T-helper 2 cell treated with Interferon-gamma antibody and Interleukin-4, amounts not matched to agents 100 ng/mL and 5 ng/mL, for 36 hours (primary cell): Measurements from ENCODE around the gene AATF. TPM values are rescaled to one million over a fixed set of nuclear protein-coding genes. Genes with fewer than 3 reads are reported as not detected.
"Not testable (repeated sequence)": the region's sequence is repeated elsewhere in the genome, so short reads cannot be mapped to it uniquely, and the experiment has no call there.

Experiments used
- intact Hi-C: fragments of 100-400 bp; cut with micrococcal nuclease; formaldehyde crosslinking; loops from one replicate; pipeline ENCODE4 v1.15.1; 2023
- total RNA-seq: library from RNA; stranded (reverse); gene quantifications from 2 replicates; pipeline ENCODE4 v1.2.3, GENCODE V29; 2022

Gene AATF
- total RNA-seq, 1 donor from 2014 or later, result 73.9 TPM

DNA sequence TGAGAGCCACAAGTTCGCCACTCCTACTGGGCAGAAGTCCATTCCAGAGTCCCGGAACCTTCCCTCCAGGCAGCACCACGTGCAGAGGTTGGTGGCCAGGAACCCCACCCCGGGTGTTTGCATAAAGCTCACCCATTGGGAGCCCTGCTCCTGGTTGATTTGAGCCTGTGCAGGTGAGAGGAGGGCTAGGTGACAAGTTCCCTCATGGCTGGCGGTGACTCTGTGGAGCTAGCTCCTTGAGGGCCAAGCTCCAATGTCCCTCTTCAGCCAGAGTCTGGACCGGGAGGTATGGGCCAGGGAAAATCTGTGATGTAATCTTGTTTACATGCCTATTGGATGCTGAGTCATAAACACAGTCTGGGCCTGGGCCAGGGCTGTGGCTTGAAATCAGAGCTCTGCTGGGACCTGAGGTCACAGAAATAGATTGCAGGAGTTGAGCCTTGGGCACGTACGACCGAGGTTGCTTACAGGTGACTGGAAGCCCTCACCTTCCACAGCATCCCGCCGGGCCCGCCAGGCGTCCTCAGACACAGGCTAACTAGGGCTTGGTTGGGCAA, 118.9 kb downstream of the AATF start:
- intact Hi-C loops, result no loop called here

DNA sequence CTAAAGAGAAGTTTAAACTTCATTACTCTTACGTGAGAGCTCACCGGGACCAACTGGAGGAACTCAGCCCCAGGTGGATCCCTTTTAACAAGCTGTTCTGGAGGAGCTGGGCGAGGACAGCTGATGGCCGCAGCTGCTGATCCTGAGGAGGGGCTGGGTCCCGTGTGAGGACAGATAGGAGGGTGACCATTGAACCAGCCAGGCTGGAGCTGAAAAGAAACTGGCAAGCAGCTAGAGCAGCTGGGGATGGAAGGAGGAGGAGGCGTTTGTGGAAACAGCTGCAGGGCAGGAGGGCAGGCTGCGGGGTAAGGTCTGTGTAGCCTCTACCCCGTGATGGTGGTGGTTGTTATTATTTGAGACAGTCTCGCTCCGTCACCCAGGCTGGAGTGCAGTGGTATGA, 119.5 kb downstream of the AATF start:
- intact Hi-C loops, result no loop called here

DNA sequence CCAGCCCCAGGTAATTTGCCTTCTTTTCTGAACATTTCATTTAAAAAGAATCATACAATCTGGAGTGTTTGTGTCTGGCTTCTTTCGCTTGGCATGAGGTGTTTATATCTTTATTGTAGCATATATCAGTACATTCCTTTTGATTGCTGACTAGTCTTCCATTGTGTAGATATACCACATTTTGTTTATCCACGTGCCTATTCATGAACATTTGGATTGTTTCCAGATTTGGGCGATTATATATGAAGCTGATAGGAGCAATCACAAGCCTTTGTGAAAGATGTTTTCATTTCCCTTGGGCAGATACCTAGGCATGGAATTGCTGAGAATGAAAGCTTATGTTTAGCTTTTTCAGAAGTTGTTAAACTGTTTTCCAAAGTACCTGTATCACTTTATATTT, 120.3 kb downstream of the AATF start:
- intact Hi-C loops, result no loop called here

DNA sequence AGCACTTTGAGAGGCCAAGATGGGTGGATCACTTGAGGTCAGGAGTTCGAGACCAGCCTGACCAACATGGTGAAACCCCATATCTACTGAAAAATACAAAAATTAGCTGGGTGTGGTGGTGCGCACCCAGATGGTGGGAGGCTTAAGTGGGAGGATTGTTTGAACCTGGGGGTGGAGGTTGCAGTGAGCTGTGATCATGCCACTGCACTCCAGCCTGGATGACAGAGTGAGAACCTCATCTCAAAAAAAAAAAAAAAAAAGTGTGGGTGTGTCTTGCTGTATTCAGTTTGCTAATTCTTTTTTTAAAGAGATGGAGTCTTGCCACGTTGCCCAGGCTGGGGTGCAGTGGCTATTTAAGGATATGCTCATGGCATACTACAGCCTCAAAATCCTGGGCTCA, 124.7 kb downstream of the AATF start:
- intact Hi-C loops, result not testable (repeated sequence)

GRCh38 chr17:37079065-37079708, 130.4 kb downstream of the AATF start:
- intact Hi-C loops, result no loop called here

DNA sequence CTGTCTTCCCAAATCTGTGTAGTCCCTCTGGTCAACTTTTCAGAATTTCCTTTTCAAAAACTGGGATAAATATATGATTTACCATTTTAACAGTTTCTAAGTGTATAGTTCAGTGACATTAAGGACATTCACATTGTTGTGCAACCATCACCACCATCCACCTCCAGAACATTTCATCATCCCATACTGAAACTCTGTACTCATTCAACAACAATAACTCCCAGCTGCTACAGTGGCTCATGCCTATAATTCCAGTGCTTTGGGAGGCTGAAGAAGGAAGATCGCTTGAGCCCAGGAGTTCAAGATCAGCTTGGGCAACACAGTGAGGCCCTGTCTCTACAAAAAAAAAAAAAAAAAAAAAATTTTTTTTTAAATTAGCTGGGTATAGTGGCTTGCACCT, 131.0 kb downstream of the AATF start:
- intact Hi-C loops, result no loop called here

- intact Hi-C loops, result no loop called here
Measured at GRCh38 chr17:37081287-37081686, 132.5 kb downstream of the AATF start.

- intact Hi-C loops, result no loop called here
Measured at GRCh38 chr17:37082311-37082860, 133.6 kb downstream of the AATF start.

- intact Hi-C loops, result no loop called here
Measured at GRCh38 chr17:37082985-37083384, 134.2 kb downstream of the AATF start.

DNA sequence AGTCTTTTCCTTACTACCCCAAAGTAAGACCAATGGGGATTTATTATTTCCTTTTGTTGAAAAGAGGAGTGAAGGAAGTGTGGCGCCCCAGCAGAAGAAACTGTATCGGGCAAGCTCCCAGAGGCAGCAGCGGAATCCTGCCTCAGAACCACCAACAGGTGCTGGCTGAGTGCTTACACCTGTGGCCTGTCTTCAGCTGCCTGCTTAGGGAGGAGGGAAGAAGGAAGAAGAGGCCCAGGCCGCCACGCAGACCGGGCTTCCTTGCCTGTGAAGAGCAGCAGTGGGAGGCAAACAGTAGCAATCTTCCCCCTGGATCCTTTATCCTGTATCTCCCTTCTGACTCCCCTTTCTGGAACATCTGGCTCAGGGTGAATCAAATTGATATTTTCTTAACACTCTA, 134.7 kb downstream of the AATF start:
- intact Hi-C loops, result no loop called here

- intact Hi-C loops, result no loop called here
Measured at GRCh38 chr17:37084372-37084771, 135.6 kb downstream of the AATF start.

DNA sequence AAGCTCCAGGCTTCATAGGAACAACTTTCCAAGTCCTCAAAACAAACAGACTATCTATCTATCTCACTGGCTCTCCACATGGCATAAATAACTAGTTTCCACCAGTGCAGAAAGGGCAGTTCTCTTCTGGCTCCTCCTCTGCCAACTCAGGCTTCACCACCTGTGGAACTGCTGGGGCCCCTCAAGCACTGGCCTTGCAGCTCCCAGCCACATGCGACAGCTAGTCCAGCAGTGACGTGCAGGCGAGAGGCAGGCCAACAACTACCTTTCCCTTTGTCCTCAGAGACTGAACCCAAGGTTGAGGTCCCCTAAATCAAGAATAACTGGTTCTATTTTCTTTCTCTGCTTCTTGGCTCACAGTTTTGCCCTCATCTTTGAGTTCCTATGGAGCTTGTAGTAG, 137.6 kb downstream of the AATF start:
- intact Hi-C loops, result no loop called here

DNA sequence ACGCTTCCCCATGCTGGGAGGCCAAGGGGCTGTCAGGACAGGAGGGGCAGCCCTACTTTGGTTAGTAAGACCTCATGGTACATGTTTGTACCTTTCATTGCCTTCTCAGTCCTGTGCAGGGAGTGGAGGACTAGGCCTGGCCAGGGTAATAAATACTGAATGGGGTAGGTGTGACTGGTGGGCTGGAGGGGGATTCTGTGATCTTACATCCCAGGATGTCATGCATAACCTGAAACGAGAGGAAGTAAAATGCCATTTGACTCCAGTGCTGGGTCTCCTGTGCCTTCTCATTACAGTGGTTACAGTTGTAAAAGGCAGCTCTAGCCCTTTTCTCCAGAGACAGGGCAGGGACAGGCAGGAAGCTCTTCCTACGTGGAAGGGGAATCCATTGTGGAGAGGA, 138.2 kb downstream of the AATF start:
- intact Hi-C loops, result no loop called here

DNA sequence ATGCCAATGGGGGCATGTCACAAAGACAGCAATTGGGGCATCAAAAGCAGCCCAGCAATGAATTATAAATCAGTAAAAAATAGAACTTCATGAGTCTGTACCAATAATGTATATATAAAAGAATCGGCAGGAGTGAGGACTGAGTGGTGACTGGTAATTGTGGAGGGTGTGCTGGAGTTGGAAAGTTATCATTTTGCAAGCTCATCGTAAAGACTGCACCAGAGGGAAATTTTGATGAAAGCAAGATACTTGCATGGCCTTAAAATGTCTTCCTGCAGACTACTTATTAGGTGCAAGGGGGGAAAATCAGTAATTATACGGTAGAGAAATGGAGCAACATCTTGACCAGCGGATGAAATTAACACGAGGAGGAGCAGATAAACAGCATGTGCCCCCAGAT, 138.9 kb downstream of the AATF start:
- intact Hi-C loops, result no loop called here

DNA sequence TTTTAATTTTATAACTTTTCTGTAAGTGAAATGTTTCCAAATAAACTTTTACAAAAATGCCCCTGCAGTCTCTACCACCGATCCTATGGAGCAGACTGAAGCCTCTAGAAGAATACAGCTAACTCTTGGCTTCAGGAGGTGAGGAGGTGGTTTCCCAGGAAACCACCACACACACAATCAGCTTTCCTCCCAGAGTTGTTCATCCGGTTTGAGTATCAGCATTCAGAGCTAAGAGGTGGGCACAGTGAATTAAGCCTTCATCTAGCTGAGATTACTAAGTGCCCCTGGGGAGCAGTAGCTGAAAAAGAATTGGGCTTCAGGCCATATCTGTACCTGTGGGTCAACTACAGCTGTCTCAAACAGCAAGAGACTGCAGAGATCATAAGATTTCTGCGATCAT, 139.7 kb downstream of the AATF start:
- intact Hi-C loops, result no loop called here

GRCh38 chr17:37088913-37089312, 140.2 kb downstream of the AATF start:
- intact Hi-C loops, result no loop called here

GRCh38 chr17:37089956-37090355, 141.2 kb downstream of the AATF start:
- intact Hi-C loops, result no loop called here

GRCh38 chr17:37090941-37091340, 142.2 kb downstream of the AATF start:
- intact Hi-C loops, result no loop called here

DNA sequence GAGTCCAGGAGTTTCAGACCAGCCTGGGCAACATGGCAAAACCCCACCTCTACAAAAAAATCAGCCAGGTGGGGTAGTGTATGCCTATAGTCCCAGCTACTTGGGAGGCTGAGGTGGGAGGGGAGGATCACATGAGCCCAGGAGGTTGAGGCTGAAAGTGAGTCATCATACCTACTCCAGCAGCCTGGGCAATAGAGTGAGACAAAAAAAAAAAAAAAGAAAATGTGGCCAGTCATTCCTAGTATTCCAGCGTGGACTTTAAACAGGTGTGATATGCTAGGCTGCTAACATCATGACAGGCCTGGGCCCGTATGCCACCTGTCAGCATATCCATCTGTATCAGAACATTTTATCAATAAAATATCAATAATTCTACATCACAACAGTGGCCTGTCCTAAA, 143.3 kb downstream of the AATF start:
- intact Hi-C loops, result no loop called here

- intact Hi-C loops, result no loop called here
Measured at GRCh38 chr17:37092701-37093100, 143.9 kb downstream of the AATF start.

GRCh38 chr17:37094391-37094790, 145.6 kb downstream of the AATF start:
- intact Hi-C loops, result no loop called here

DNA sequence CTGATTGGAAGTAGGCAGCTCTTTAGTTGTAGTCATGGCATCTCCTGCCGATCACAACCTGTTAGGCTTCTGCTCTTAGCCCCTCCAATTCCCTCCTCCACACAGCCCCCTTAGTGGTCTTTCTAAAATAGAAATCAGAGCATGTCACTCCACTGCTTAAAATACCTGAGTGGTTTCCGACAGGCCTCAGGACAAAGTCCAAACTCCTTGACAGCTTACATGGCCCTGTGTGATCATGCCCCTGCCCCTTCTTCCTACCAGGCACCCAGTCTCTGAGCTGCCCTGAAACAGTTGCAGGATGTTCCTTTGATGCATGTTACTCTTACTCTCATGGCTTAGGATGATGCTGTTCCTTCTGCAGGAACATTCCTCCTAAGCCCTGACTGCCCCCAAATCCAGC, 147.3 kb downstream of the AATF start:
- intact Hi-C loops, result no loop called here

- intact Hi-C loops, result no loop called here
Measured at GRCh38 chr17:37097154-37097553, 148.4 kb downstream of the AATF start.
